Colonic mucosa (tissue), 4 donors: ENCODE results near the gene SVIL. TPM values are rescaled to one million over a fixed set of nuclear protein-coding genes. Genes with fewer than 3 reads are reported as not detected.

Experiments used
- DNase-seq: peaks from one replicate; pipeline ENCODE4 v3.0.0-alpha.2; 2020
- H3K27ac ChIP-seq: fragments of 200-600 bp; one replicate; pipeline ENCODE4 v1.8.0; 2021
- H3K27me3 ChIP-seq: fragments of 200-600 bp; one replicate; pipeline ENCODE4 v1.8.0; 2021
- H3K36me3 ChIP-seq: fragments of 200-600 bp; one replicate; pipeline ENCODE4 v1.8.0; 2021
- H3K4me1 ChIP-seq: fragments of 200-600 bp; one replicate; pipeline ENCODE4 v1.8.0; 2021; ENCODE audit warnings: mild to moderate bottlenecking
- H3K4me3 ChIP-seq: fragments of 200-600 bp; one replicate; pipeline ENCODE4 v1.8.0; 2021
- H3K9ac ChIP-seq, 2 donors: one replicate each; pipeline ENCODE4 v1.7.0; 2013; ENCODE audit warnings: control low read depth in 2 of 2, low read depth in 2 of 2, low read length in 2 of 2
- H3K9me3 ChIP-seq: fragments of 200-600 bp; one replicate; pipeline ENCODE4 v1.8.0; 2021
- CTCF ChIP-seq: fragments of 200-600 bp; IDR thresholded peaks from one replicate; pipeline ENCODE4 v1.8.0; 2022; ENCODE audit warnings: antibody characterized with exemption, mild to moderate bottlenecking
- intact Hi-C: fragments of 100-400 bp; cut with DNase I; formaldehyde crosslinking; loops from one replicate; pipeline ENCODE4 v1.14.1; 2022
- total RNA-seq, 2 donors: library from RNA; stranded (reverse); fragmentation: NEBNext Ultra II Directional in 1 of 2; extraction: Animal tissue kit (Norgen Biotek cat#: 25700) in 1 of 2; gene quantifications; one replicate each; pipeline ENCODE4 v1.2.1, GENCODE V29; 2021
- donor health status: healthy.
- donor health status: DM: no; HTN: no; CAD: no.
- donor health status: DM: no; HTN: no; CAD: no.

Gene SVIL
- total RNA-seq, 2 donors from 2014 or later = 62.6 to 132 TPM

GRCh38 chr10:29635711-29636144 is 957 bp upstream of the SVIL start:
- no peaks in the 10 kb centered on the region for H3K36me3 ChIP-seq
- DNase-seq = peak; percentile 50
- TF ChIP-seq CTCF = no peak
- H3K4me1 ChIP-seq = peaks cover 4% of the 10 kb centered on the region
- peak overlapping the region in 1 of 2 donors; percentile 71 for H3K9ac ChIP-seq
- no peaks in the 10 kb centered on the region for H3K27me3 ChIP-seq
- H3K27ac ChIP-seq = peak overlapping the region; percentile 84
- no peaks in the 10 kb centered on the region for H3K9me3 ChIP-seq
- intact Hi-C loops = no loop called here
- H3K4me3 ChIP-seq = peak overlapping the region; percentile 17

GRCh38 chr10:29634105-29634504 is 666 bp downstream of the SVIL start:
- no peak for DNase-seq
- Histone ChIP-seq H3K9ac (no peak overlapping the region), H3K9me3 (no peaks in the 10 kb centered on the region), H3K4me1 (peaks cover 5% of the 10 kb centered on the region), H3K27me3 (no peaks in the 10 kb centered on the region), H3K36me3 (no peaks in the 10 kb centered on the region), H3K27ac (peak overlapping the region; percentile 84), H3K4me3 (no peak overlapping the region)
- TF ChIP-seq CTCF = no peak
- intact Hi-C loops = no loop called here

- Histone ChIP-seq H3K9ac (peak overlapping the region in 1 of 2 donors; percentile 83), H3K4me1 (peaks cover 5% of the 10 kb centered on the region), H3K9me3 (no peaks in the 10 kb centered on the region), H3K27me3 (no peaks in the 10 kb centered on the region), H3K4me3 (no peak overlapping the region), H3K27ac (peak overlapping the region; percentile 87), H3K36me3 (no peaks in the 10 kb centered on the region)
- intact Hi-C loops = no loop called here
- no peak for DNase-seq
- TF ChIP-seq CTCF = no peak
Observed at GRCh38 chr10:29631049-29631339, 3.8 kb downstream of the SVIL start.

GRCh38 chr10:29630205-29631048 is 4.3 kb downstream of the SVIL start:
- peak overlapping the region; percentile 87 for H3K27ac ChIP-seq
- no peak overlapping the region for H3K4me3 ChIP-seq
- peaks cover 5% of the 10 kb centered on the region for H3K4me1 ChIP-seq
- no peaks in the 10 kb centered on the region for H3K9me3 ChIP-seq
- peak overlapping the region in 1 of 2 donors; percentile 83 for H3K9ac ChIP-seq
- TF ChIP-seq CTCF = no peak
- no peaks in the 10 kb centered on the region for H3K27me3 ChIP-seq
- H3K36me3 ChIP-seq = no peaks in the 10 kb centered on the region
- DNase-seq = peak; percentile 45
- intact Hi-C loops = no loop called here

GRCh38 chr10:29628912-29629526 is 5.8 kb downstream of the SVIL start:
- H3K27ac ChIP-seq = no peak overlapping the region
- no peaks in the 10 kb centered on the region for H3K9me3 ChIP-seq
- no peaks in the 10 kb centered on the region for H3K36me3 ChIP-seq
- no peak for DNase-seq
- H3K27me3 ChIP-seq = no peaks in the 10 kb centered on the region
- intact Hi-C loops = no loop called here
- no peak for TF ChIP-seq CTCF
- peaks cover 5% of the 10 kb centered on the region for H3K4me1 ChIP-seq
- H3K4me3 ChIP-seq = no peak overlapping the region
- H3K9ac ChIP-seq = no peak overlapping the region
